ENCODE data around the gene SYVN1. TPM values are rescaled to one million over a fixed set of nuclear protein-coding genes. Genes with fewer than 3 reads are reported as not detected.
A peak's percentile ranks its signal among the peaks of the same experiment; 100 is the strongest.

Gene SYVN1
- total RNA-seq, 2 experiments from 2014 or later = 20.6 to 26.8 TPM

- Mint-ChIP-seq H3K4me1 (ENCODE audit: low read depth) (peaks cover 33% of the 10 kb centered on the region), H3K36me3 (ENCODE audit: low read depth) (peaks cover 13% of the 10 kb centered on the region), H3K4me3 (peak overlapping the region; percentile 100), H3K9me3 (no peaks in the 10 kb centered on the region), H3K27me3 (no peaks in the 10 kb centered on the region), H3K27ac (peak overlapping the region; percentile 100)
- ATAC-seq = no peak
- POLR2A ChIA-PET = interaction anchor here (0.6 to 7.8 kb wide), 9 partner anchors 8 to 792 kb away, joined by 3 to 77 read pairs (median 5); partner anchors contain the start of genes FAU, MRPL49, POLA2 and VPS51
- intact Hi-C loops (cut with micrococcal nuclease) = no loop called here
- no peak for DNase-seq
- CTCF ChIA-PET = interaction anchor here (2.5 to 3.4 kb wide), 3 partner anchors 16 to 47 kb away, joined by 13 to 30 read pairs (median 17); partner anchors contain the start of genes CAPN1, TM7SF2 and ZNHIT2
- no peak for TF ChIP-seq CTCF (IDR thresholded peaks at IDR 0.05)
Observed at GRCh38 chr11:65133724-65134123, 595 bp downstream of the SYVN1 start.

GRCh38 chr11:65132988-65133700 is 1.2 kb downstream of the SYVN1 start:
- CTCF ChIA-PET = interaction anchor here (3.0 kb wide), 1 partner anchor 15 kb away, joined by 17 read pairs; the partner anchor contains the start of gene ZNHIT2
- peaks cover 33% of the 10 kb centered on the region for H3K4me1 Mint-ChIP-seq (ENCODE audit: low read depth)
- DNase-seq (peak; percentile 80), ATAC-seq (peak; percentile 22)
- H3K36me3 Mint-ChIP-seq (ENCODE audit: low read depth) = peaks cover 13% of the 10 kb centered on the region
- H3K9me3 Mint-ChIP-seq = no peaks in the 10 kb centered on the region
- TF ChIP-seq CTCF (IDR thresholded peaks at IDR 0.05) = no peak
- peak overlapping the region; percentile 100 for H3K27ac Mint-ChIP-seq
- no peaks in the 10 kb centered on the region for H3K27me3 Mint-ChIP-seq
- peak overlapping the region; percentile 100 for H3K4me3 Mint-ChIP-seq
- intact Hi-C loops (cut with micrococcal nuclease) = no loop called here
- POLR2A ChIA-PET = interaction anchor here (0.6 to 7.8 kb wide), 6 partner anchors 9 to 792 kb away, joined by 3 to 77 read pairs (median 14); partner anchors contain the start of genes FAU, MRPL49, POLA2 and ZNHIT2

GRCh38 chr11:65132238-65132987 is 1.9 kb downstream of the SYVN1 start:
- H3K27ac Mint-ChIP-seq = peak overlapping the region; percentile 100
- peaks cover 31% of the 10 kb centered on the region for H3K4me1 Mint-ChIP-seq (ENCODE audit: low read depth)
- CTCF ChIA-PET = interaction anchor here (1.2 to 1.8 kb wide), 4 partner anchors 10 to 22 kb away, joined by 3 to 6 read pairs (median 6); partner anchors contain the start of genes FAU, MRPL49 and ZNHIT2
- POLR2A ChIA-PET = interaction anchor here (0.8 to 7.8 kb wide), 4 partner anchors 11 to 50 kb away, joined by 3 to 77 read pairs (median 4); partner anchors contain the start of genes FAU and MRPL49
- intact Hi-C loops (cut with micrococcal nuclease) = no loop called here
- H3K36me3 Mint-ChIP-seq (ENCODE audit: low read depth) = peaks cover 13% of the 10 kb centered on the region
- H3K4me3 Mint-ChIP-seq = peak overlapping the region; percentile 100
- no peaks in the 10 kb centered on the region for H3K27me3 Mint-ChIP-seq
- no peaks in the 10 kb centered on the region for H3K9me3 Mint-ChIP-seq
- no peak for DNase-seq
- no peak for ATAC-seq
- TF ChIP-seq CTCF (IDR thresholded peaks at IDR 0.05) = no peak

- ChIA-PET CTCF (interaction anchor here (1.2 to 1.8 kb wide), 4 partner anchors 10 to 21 kb away, joined by 3 to 6 read pairs (median 6); partner anchors contain the start of genes FAU, MRPL49 and ZNHIT2), POLR2A (interaction anchor here (0.8 to 7.8 kb wide), 4 partner anchors 10 to 49 kb away, joined by 3 to 77 read pairs (median 4); partner anchors contain the start of genes FAU and MRPL49)
- no peak for TF ChIP-seq CTCF (IDR thresholded peaks at IDR 0.05)
- DNase-seq (no peak), ATAC-seq (no peak)
- Mint-ChIP-seq H3K4me3 (no peak overlapping the region), H3K4me1 (ENCODE audit: low read depth) (peaks cover 27% of the 10 kb centered on the region), H3K27ac (peak overlapping the region; percentile 43), H3K36me3 (ENCODE audit: low read depth) (peaks cover 17% of the 10 kb centered on the region), H3K9me3 (no peaks in the 10 kb centered on the region), H3K27me3 (no peaks in the 10 kb centered on the region)
- intact Hi-C loops (cut with micrococcal nuclease) = no loop called here
Observed at GRCh38 chr11:65131895-65132237, 2.5 kb downstream of the SYVN1 start.
